Astrocyte of the cerebellum (primary cell): ENCODE results near the gene PLCB2.

ENCODE experiments used
- DNase-seq: peaks from one replicate; pipeline ENCODE4 v3.0.0-alpha.2; 2011; ENCODE audit warnings: low read depth
- H3K4me3 ChIP-seq: 2 replicates; pipeline ENCODE4 v1.5.1; 2011; ENCODE audit warnings: mild to moderate bottlenecking, low read depth, low read length, moderate library complexity
- in situ Hi-C: cut with HindIII; loops from 2 replicates; pipeline ENCODE4 v1.10.0; 2017; ENCODE audit warnings: low sequenced_read_pairs
- TF ChIP-seq, protein P1 (sequence below): IDR thresholded peaks from 2 replicates; pipeline ENCODE4 v1.5.1; 2012; ENCODE audit warnings: low read length, low read depth, moderate library complexity, mild to moderate bottlenecking; ENCODE audit errors: missing control alignments

The PLCB2 gene

DNA sequence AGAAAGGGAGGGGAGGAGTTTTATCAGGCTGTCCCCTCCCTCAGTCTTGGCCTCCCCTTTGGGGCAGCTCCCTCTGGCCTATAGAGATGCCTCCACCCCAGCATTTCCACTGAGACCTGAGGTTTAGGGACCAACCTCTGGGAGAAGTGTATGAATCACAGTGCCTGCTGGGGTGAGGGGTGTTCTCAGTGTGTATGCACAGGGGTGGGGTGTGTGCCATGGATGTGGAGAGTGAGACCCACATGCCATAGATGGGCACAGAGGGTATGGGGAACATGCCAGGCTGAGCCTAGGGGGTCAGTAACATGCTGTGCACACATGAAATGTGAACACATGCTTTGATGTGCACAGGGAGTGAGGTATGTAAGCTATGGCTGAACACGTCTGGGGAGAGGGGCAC, 12.4 kb downstream of the PLCB2 start:
- H3K4me3 ChIP-seq: no peak overlapping the region
- TF ChIP-seq, protein P1, sequence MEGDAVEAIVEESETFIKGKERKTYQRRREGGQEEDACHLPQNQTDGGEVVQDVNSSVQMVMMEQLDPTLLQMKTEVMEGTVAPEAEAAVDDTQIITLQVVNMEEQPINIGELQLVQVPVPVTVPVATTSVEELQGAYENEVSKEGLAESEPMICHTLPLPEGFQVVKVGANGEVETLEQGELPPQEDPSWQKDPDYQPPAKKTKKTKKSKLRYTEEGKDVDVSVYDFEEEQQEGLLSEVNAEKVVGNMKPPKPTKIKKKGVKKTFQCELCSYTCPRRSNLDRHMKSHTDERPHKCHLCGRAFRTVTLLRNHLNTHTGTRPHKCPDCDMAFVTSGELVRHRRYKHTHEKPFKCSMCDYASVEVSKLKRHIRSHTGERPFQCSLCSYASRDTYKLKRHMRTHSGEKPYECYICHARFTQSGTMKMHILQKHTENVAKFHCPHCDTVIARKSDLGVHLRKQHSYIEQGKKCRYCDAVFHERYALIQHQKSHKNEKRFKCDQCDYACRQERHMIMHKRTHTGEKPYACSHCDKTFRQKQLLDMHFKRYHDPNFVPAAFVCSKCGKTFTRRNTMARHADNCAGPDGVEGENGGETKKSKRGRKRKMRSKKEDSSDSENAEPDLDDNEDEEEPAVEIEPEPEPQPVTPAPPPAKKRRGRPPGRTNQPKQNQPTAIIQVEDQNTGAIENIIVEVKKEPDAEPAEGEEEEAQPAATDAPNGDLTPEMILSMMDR: no peak
- in situ Hi-C loops: no loop called here

GRCh38 chr15:40293905-40294895, 13.5 kb downstream of the PLCB2 start:
- in situ Hi-C loops: no loop called here
- H3K4me3 ChIP-seq: no peak overlapping the region
- TF ChIP-seq, protein P1: no peak
- DNase-seq: no peak

More for the DNA sequence above, 12.4 kb downstream of the PLCB2 start:
- DNase-seq: no peak

DNA sequence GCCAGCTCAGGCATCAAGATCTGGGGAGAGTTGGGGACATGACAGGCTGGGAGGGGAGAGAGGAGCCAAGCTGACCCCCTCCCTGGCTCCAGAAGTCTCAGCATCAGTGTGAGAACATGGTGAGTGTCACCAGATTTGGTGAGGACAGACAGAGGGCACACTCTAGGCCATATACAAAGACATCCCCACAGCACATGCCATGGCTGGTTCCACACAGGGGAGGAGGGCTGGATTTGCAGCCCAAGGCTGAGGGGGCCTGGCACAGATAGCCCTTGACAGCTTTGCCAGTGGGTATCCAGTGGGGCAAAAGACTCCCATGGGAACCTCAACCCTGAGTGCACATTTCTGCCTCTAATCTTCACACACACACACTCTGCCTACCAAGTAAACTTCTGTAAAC, 14.7 kb downstream of the PLCB2 start:
- no peak for DNase-seq
- TF ChIP-seq, protein P1: no peak
- in situ Hi-C loops: no loop called here
- no peak overlapping the region for H3K4me3 ChIP-seq

DNA sequence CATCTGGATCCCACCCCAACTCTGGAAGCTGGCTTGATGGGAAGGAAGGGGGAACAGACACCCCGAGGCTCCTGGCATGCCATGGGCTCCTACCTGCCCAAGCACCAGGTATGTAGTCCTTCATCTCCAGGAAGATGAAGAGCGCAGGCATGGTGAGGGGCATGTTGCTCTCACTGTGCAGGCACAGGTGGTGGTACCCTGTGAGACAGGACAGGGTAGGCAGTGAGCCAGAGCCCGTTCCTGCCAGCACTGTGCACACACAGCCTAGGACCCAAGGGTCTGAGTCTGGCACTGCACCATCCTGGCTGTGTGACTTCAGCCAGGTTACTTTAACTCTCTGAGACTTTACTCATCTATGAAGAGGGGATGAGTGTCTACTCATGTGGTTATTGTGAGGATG, 15.5 kb downstream of the PLCB2 start:
- DNase-seq: no peak
- no peak overlapping the region for H3K4me3 ChIP-seq
- TF ChIP-seq, protein P1: no peak
- in situ Hi-C loops: no loop called here

- TF ChIP-seq, protein P1: no peak
- peak overlapping the region; percentile 34 for H3K4me3 ChIP-seq
- in situ Hi-C loops: no loop called here
- no peak for DNase-seq
These were observed 16.7 kb downstream of the PLCB2 start for GRCh38 chr15:40290918-40291574.

- no peak overlapping the region for H3K4me3 ChIP-seq
- in situ Hi-C loops: no loop called here
- DNase-seq: no peak
- TF ChIP-seq, protein P1: no peak
These were observed 17.2 kb downstream of the PLCB2 start for GRCh38 chr15:40290545-40290917.
